Stimulated activated naive CD8-positive, alpha-beta T cell treated with anti-CD3 and anti-CD28 coated beads, Interleukin-15, Interleukin-2, amounts not matched to agents 100 ng/mL and 50 ng/mL, for 24 hours (primary cell): Measurements from ENCODE around the gene LRRK1.

Source experiments
- H3K27ac Mint-ChIP-seq: one replicate; pipeline ENCODE4 v1.8.0; 2021; ENCODE audit warnings: mild to moderate bottlenecking, mixed read lengths
- H3K27me3 Mint-ChIP-seq: one replicate; pipeline ENCODE4 v1.8.0; 2021; ENCODE audit warnings: mixed read lengths
- H3K36me3 Mint-ChIP-seq: one replicate; pipeline ENCODE4 v1.8.0; 2021; ENCODE audit warnings: low read depth, mixed read lengths
- H3K4me1 Mint-ChIP-seq: one replicate; pipeline ENCODE4 v1.8.0; 2021; ENCODE audit warnings: low read depth, mixed read lengths
- H3K4me3 Mint-ChIP-seq: one replicate; pipeline ENCODE4 v1.8.0; 2021; ENCODE audit warnings: mild to moderate bottlenecking, mixed read lengths
- H3K9me3 Mint-ChIP-seq: one replicate; pipeline ENCODE4 v1.8.0; 2021; ENCODE audit warnings: mixed read lengths

LRRK1 gene

GRCh38 chr15:100949691-100950090, 30.5 kb downstream of the LRRK1 start:
- H3K27ac Mint-ChIP-seq: no peak overlapping the region
- H3K36me3 Mint-ChIP-seq: no peaks in the 10 kb centered on the region
- H3K9me3 Mint-ChIP-seq: peaks cover 4% of the 10 kb centered on the region
- peaks cover 7% of the 10 kb centered on the region for H3K27me3 Mint-ChIP-seq
- H3K4me1 Mint-ChIP-seq: no peaks in the 10 kb centered on the region
- no peak overlapping the region for H3K4me3 Mint-ChIP-seq

- Mint-ChIP-seq H3K4me1 (no peaks in the 10 kb centered on the region), H3K36me3 (no peaks in the 10 kb centered on the region)
Observed at GRCh38 chr15:100951965-100952364, 32.8 kb downstream of the LRRK1 start.

GRCh38 chr15:100952566-100952965, 33.4 kb downstream of the LRRK1 start:
- Mint-ChIP-seq H3K4me1 (no peaks in the 10 kb centered on the region), H3K4me3 (no peak overlapping the region), H3K9me3 (peaks cover 4% of the 10 kb centered on the region), H3K36me3 (no peaks in the 10 kb centered on the region), H3K27ac (no peak overlapping the region), H3K27me3 (peaks cover 5% of the 10 kb centered on the region)

More at GRCh38 chr15:100951965-100952364, 32.8 kb downstream of the LRRK1 start:
- H3K27me3 Mint-ChIP-seq: peaks cover 7% of the 10 kb centered on the region
- H3K9me3 Mint-ChIP-seq: peaks cover 4% of the 10 kb centered on the region
- H3K4me3 Mint-ChIP-seq: no peak overlapping the region
- H3K27ac Mint-ChIP-seq: no peak overlapping the region

DNA sequence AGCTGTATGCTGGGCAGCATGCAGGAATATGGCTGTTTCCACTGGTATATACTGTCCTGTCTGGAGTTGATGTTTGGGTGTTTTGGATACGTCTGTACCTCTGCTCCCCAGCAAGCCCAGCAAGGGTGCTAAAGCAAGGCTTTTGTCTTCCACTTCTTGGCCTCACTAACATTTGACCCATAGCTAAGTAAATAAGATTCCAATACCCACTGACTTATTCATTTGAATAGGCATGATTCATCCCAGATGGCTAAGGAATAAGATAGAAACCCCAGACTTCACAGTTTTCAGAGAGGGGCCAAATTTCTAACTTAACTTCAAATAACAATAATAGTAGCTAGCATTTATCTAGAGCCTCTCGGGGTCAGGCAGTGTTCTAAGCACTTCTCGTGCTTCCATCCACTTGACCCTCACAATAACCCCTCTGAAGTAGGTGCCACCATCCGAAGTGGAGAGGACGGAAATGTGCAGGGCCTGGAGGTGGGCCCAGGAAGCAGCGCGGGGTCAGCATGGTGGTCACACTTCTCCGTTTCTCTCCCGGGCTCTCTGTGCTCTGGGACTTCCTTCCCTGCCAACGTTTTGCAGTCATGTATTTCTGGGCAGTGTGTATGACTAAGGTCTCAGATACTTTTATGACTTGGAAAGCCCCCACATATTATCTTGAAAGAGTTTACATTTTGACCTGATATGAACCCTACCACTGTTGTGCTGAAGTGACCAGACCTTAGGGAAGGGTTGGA, 39.3 kb downstream of the LRRK1 start:
- no peaks in the 10 kb centered on the region for H3K36me3 Mint-ChIP-seq
- H3K4me3 Mint-ChIP-seq: no peak overlapping the region
- H3K27me3 Mint-ChIP-seq: peaks cover 6% of the 10 kb centered on the region

DNA sequence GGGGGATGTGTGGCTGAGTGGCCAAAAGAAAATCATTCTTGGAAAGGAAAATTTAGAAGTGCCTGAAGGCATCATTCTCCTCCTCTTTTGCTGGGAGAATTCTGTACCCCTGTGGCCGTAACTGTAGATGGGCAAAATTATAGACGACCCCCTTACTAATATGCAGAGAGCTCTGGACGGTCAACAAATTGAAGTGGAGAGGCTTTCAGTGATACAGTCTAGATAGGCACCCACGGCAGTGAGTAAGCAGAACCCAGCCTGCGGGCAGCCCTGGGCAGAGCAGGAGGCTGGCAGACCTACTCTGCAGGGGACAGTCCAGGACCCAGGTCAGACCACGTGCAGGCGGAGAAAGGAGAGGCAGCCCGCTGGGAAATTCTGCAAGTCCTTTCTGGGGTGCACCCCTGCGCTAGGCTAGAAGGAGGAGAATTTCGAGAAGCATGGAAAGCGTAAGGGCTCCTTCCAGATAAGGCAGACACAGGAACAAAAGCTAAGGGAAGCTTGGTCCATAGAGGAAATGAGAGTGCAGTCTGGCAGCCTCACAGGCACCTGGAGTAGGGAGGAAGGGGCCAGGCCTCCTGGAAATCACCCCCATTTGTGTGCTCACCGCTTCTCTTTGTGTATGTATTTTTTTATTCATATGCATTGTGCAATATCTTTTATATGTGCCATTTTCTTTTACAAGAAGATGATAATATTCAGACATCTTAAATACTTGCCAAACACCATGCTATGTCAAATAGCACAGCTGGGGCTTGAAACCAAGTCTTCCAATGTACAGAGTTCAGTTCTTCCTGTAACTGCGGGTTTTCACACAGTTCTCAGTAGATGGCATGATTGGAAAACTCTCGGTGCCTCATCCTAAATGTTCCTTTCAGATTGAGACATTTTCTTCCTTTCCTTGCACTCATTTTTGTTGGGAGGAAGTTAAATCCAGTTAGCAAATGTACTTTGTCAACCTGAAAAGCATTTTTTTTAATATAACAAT, 40.2 kb downstream of the LRRK1 start:
- Mint-ChIP-seq H3K27me3 (peaks cover 6% of the 10 kb centered on the region), H3K4me1 (no peaks in the 10 kb centered on the region), H3K27ac (no peak overlapping the region), H3K4me3 (no peak overlapping the region), H3K9me3 (no peaks in the 10 kb centered on the region), H3K36me3 (no peaks in the 10 kb centered on the region)

More for the DNA sequence above, 39.3 kb downstream of the LRRK1 start:
- Mint-ChIP-seq H3K9me3 (no peaks in the 10 kb centered on the region), H3K27ac (no peak overlapping the region), H3K4me1 (no peaks in the 10 kb centered on the region)

DNA sequence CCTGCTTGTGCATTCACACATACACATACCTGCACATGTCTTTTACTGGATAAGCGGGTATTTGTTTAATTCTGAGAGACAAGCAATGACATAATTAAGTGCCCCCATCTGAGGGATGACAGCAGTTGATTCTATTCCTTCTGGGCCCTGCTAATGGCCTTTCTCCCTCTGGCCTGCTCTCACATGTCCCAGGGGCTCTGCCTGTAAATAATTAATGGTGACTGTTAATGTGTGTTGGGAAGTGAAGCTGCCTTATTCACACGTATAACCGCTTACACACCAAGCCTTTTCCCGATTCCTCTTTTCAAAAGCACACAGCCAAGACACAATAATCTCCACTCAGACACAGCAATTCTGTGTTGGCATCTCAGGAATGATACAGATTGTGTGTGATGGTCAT, 47.8 kb downstream of the LRRK1 start:
- Mint-ChIP-seq H3K4me3 (no peak overlapping the region), H3K27ac (no peak overlapping the region), H3K9me3 (no peaks in the 10 kb centered on the region), H3K4me1 (no peaks in the 10 kb centered on the region), H3K36me3 (no peaks in the 10 kb centered on the region), H3K27me3 (peaks cover 24% of the 10 kb centered on the region)

GRCh38 chr15:100968050-100968966, 49.2 kb downstream of the LRRK1 start:
- Mint-ChIP-seq H3K27me3 (peaks cover 33% of the 10 kb centered on the region), H3K27ac (no peak overlapping the region), H3K4me3 (no peak overlapping the region)

DNA sequence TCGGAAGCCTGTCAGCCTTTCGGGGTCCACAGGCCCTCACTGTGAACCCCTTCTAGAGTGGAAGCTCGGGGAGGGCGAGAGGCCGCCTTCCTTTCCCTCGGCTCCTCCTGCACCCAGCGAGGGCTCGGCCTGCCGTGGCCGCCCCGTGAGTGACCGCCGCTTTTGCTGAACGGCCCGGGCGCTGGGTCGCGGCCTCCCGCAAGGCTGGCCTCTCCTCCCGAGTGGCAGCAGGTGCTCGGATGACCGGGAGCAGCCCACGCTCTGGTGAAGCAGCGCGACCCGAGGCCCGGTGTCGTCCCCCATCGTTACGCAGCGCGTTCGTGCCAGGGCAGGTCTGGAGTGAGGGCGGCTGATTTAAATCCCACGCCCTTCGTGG, 53.8 kb downstream of the LRRK1 start:
- Mint-ChIP-seq H3K9me3 (no peaks in the 10 kb centered on the region), H3K27ac (no peak overlapping the region), H3K27me3 (peaks cover 59% of the 10 kb centered on the region), H3K4me3 (no peak overlapping the region), H3K36me3 (no peaks in the 10 kb centered on the region), H3K4me1 (no peaks in the 10 kb centered on the region)

More at GRCh38 chr15:100968050-100968966, 49.2 kb downstream of the LRRK1 start:
- H3K4me1 Mint-ChIP-seq: no peaks in the 10 kb centered on the region
- H3K36me3 Mint-ChIP-seq: no peaks in the 10 kb centered on the region
- H3K9me3 Mint-ChIP-seq: no peaks in the 10 kb centered on the region

- no peaks in the 10 kb centered on the region for H3K4me1 Mint-ChIP-seq
- H3K27ac Mint-ChIP-seq: no peak overlapping the region
- no peaks in the 10 kb centered on the region for H3K36me3 Mint-ChIP-seq
- no peak overlapping the region for H3K4me3 Mint-ChIP-seq
- H3K27me3 Mint-ChIP-seq: peaks cover 63% of the 10 kb centered on the region
- H3K9me3 Mint-ChIP-seq: no peaks in the 10 kb centered on the region
Observed at GRCh38 chr15:100973351-100974111, 54.4 kb downstream of the LRRK1 start.

- Mint-ChIP-seq H3K4me1 (no peaks in the 10 kb centered on the region), H3K27ac (no peak overlapping the region), H3K4me3 (no peak overlapping the region), H3K9me3 (peaks cover 4% of the 10 kb centered on the region), H3K36me3 (no peaks in the 10 kb centered on the region), H3K27me3 (peaks cover 56% of the 10 kb centered on the region)
Observed at GRCh38 chr15:100975043-100975442, 55.9 kb downstream of the LRRK1 start.

DNA sequence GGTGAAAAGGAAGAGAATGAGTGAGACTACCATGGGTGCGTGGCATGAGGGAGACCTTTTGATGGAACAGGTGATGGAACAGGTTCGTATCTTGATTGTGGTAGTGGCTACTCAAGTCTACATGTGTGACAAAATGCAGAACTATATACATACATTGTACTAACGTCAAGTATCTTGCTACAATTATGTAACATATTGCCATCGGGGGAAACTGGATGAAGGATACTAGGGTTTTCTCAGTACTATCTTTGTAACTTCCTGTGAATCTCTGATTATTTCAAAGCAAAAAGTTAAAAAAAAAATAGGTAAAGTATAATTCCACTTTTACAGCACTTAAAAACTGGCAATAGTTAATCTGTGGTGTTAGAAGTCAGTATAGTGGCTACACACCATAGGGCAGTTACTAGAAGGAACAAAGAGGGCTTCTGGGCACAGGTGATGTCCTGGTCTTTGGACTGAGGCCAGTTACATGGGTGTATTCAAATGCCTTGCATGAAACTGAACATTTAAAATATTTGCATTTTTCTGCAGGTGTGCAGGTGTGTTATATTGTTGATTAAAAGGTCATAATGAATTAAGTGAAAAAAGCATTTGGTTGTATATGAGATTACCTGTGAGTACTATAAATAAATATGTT, 61.4 kb downstream of the LRRK1 start:
- H3K27me3 Mint-ChIP-seq: peaks cover 17% of the 10 kb centered on the region
- no peak overlapping the region for H3K27ac Mint-ChIP-seq
- H3K9me3 Mint-ChIP-seq: peaks cover 8% of the 10 kb centered on the region
- no peaks in the 10 kb centered on the region for H3K4me1 Mint-ChIP-seq
- H3K36me3 Mint-ChIP-seq: no peaks in the 10 kb centered on the region
- H3K4me3 Mint-ChIP-seq: no peak overlapping the region

DNA sequence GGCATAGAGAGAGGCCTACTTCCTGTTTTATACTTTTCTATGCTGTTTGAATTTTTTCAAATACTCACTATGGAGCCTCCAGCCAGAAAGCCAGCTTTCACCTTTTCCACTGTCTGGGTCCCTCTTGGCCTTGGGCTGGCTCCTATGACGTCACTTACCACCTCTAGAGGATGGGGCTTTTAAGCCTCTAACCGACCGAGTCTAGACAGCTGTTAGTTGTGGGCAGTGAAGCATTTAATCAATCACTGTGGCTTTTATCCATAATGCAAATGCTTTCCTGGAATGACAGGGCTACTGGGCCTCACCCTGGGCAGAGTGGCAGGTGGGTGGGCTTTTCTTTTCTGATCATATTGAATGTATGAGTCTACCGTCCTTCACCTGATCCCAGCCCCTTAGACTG, 61.9 kb downstream of the LRRK1 start:
- Mint-ChIP-seq H3K9me3 (peaks cover 8% of the 10 kb centered on the region), H3K27me3 (peaks cover 14% of the 10 kb centered on the region), H3K4me1 (no peaks in the 10 kb centered on the region), H3K27ac (no peak overlapping the region), H3K4me3 (no peak overlapping the region), H3K36me3 (no peaks in the 10 kb centered on the region)

DNA sequence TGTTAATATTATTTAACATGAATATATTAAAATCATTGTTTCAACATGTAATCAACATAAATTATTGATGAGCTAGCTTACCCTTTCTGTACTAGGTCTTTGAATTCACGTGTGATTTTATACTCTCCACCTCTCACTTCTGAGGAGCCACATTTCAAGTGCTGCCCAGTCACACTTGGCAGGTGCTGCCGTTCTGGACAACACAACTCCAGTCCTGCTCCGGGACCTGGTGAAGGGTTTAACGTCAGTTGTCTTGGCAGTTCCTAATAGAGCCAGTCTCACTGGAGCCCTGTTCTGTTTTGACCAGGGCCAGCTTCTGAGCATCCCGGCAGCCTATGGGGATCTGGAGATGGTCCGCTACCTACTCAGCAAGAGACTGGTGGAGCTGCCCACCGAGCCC, 64.1 kb downstream of the LRRK1 start:
- no peaks in the 10 kb centered on the region for H3K4me1 Mint-ChIP-seq
- no peak overlapping the region for H3K4me3 Mint-ChIP-seq

More for the DNA sequence above, 64.1 kb downstream of the LRRK1 start:
- peaks cover 2% of the 10 kb centered on the region for H3K27me3 Mint-ChIP-seq
- no peaks in the 10 kb centered on the region for H3K36me3 Mint-ChIP-seq
- peaks cover 8% of the 10 kb centered on the region for H3K9me3 Mint-ChIP-seq
- no peak overlapping the region for H3K27ac Mint-ChIP-seq
